WTC11 (cell line): Measurements from ENCODE around the gene ALS2. TPM values are rescaled to one million over a fixed set of nuclear protein-coding genes. Genes with fewer than 3 reads are reported as not detected.

Source experiments
- ATAC-seq: fragments of 200-7000 bp; cut with Tn5 transposase; 2 replicates; pipeline ENCODE4 v1.10.0; 2021; ENCODE audit warnings: mild to moderate bottlenecking, moderate library complexity
- CTCF ChIA-PET: fragments of 300-600 bp; sonication (Branson Sonifier 250); formaldehyde crosslinking; loops from one replicate; lab custom pipeline; 2021; ENCODE audit warnings: antibody characterized with exemption; lab: Charles Lee
- POLR2A ChIA-PET: fragments of 350-600 bp; sonication (Branson Sonifier 250); formaldehyde crosslinking; loops from one replicate; lab custom pipeline; 2021; ENCODE audit warnings: antibody characterized with exemption; lab: Charles Lee
- DNase-seq: peaks from one replicate; pipeline ENCODE4 v3.0.0; 2021; ENCODE audit warnings: low spot score
- H3K27ac Mint-ChIP-seq: 2 replicates; pipeline ENCODE4 v1.8.0; 2021; ENCODE audit warnings: mixed read lengths
- H3K27me3 Mint-ChIP-seq: 2 replicates; pipeline ENCODE4 v1.8.0; 2021; ENCODE audit warnings: low read depth, mild to moderate bottlenecking, moderate library complexity, mixed read lengths
- H3K36me3 Mint-ChIP-seq: 2 replicates; pipeline ENCODE4 v1.8.0; 2021; ENCODE audit warnings: mixed read lengths
- H3K4me1 Mint-ChIP-seq: 2 replicates; pipeline ENCODE4 v1.8.0; 2022; ENCODE audit warnings: mixed read lengths
- H3K4me3 Mint-ChIP-seq: 2 replicates; pipeline ENCODE4 v1.8.0; 2021; ENCODE audit warnings: mild to moderate bottlenecking, moderate library complexity, mixed read lengths
- H3K9me3 Mint-ChIP-seq: 2 replicates; pipeline ENCODE4 v1.8.0; 2021; ENCODE audit warnings: mixed read lengths
- AR ChIP-seq: fragments of 250-450 bp; sonication (Bioruptor Pico); IDR thresholded peaks from 2 replicates; pipeline ENCODE4 v1.9.0; 2021; ENCODE audit warnings: mild to moderate bottlenecking
- ATF1 ChIP-seq: sonication (generic); formaldehyde crosslinking; IDR thresholded peaks from 2 replicates; pipeline ENCODE4 v1.8.1; 2023; ENCODE audit warnings: mild to moderate bottlenecking, moderate library complexity, missing genetic modification reagents
- ESRRA ChIP-seq: sonication (generic); formaldehyde crosslinking; IDR thresholded peaks from 2 replicates; pipeline ENCODE4 v1.8.1; 2022; ENCODE audit warnings: mild to moderate bottlenecking, missing genetic modification reagents, borderline replicate concordance
- GTF2I ChIP-seq: fragments of 250-450 bp; sonication (Bioruptor Pico); conservative IDR thresholded peaks from 2 replicates; pipeline ENCODE4 v1.4.0; 2021; ENCODE audit warnings: mild to moderate bottlenecking
- HMGA2 ChIP-seq: fragments of 250-450 bp; sonication (Bioruptor Pico); IDR thresholded peaks from 2 replicates; pipeline ENCODE4 v1.4.0; 2021; ENCODE audit warnings: mild to moderate bottlenecking, moderate library complexity
- HMGXB4 ChIP-seq: sonication (generic); formaldehyde crosslinking; IDR thresholded peaks from 2 replicates; pipeline ENCODE4 v1.8.1; 2023; ENCODE audit warnings: mild to moderate bottlenecking, moderate library complexity, missing genetic modification reagents
- NFYB ChIP-seq: sonication (generic); formaldehyde crosslinking; conservative IDR thresholded peaks from 2 replicates; pipeline ENCODE4 v1.8.0; 2022; ENCODE audit warnings: low read depth, missing genetic modification reagents
- RELA ChIP-seq: sonication (generic); formaldehyde crosslinking; IDR thresholded peaks from 2 replicates; pipeline ENCODE4 v1.8.1; 2022; ENCODE audit warnings: missing genetic modification reagents, mild to moderate bottlenecking, borderline replicate concordance
- SMAD4 ChIP-seq: sonication (generic); formaldehyde crosslinking; IDR thresholded peaks from 2 replicates; pipeline ENCODE4 v1.8.0; 2022; ENCODE audit warnings: mild to moderate bottlenecking, missing genetic modification reagents
- TCF7 ChIP-seq: sonication (generic); formaldehyde crosslinking; IDR thresholded peaks from 2 replicates; pipeline ENCODE4 v1.8.0; 2022; ENCODE audit warnings: mild to moderate bottlenecking, low read depth, missing genetic modification reagents, moderate library complexity
- TEAD1 ChIP-seq: sonication (generic); formaldehyde crosslinking; IDR thresholded peaks from 2 replicates; pipeline ENCODE4 v1.8.0; 2022; ENCODE audit warnings: mild to moderate bottlenecking, missing genetic modification reagents
- ZNF121 ChIP-seq: sonication (generic); formaldehyde crosslinking; IDR thresholded peaks from 2 replicates; pipeline ENCODE4 v1.8.0; 2023; ENCODE audit warnings: missing genetic modification reagents
- ZNF317 ChIP-seq: sonication (generic); formaldehyde crosslinking; IDR thresholded peaks from 2 replicates; pipeline ENCODE4 v1.8.1; 2023; ENCODE audit warnings: low read depth, mild to moderate bottlenecking, moderate library complexity, missing genetic modification reagents, borderline replicate concordance
- ZNF396 ChIP-seq: fragments of 250-450 bp; sonication (Bioruptor Pico); IDR thresholded peaks from 2 replicates; pipeline ENCODE4 v1.8.0; 2021; ENCODE audit warnings: mild to moderate bottlenecking, moderate library complexity, borderline replicate concordance
- total RNA-seq: library from RNA; stranded (reverse); gene quantifications from 3 replicates; pipeline ENCODE4 v1.2.3, GENCODE V29; 2021
- TF ChIP-seq, protein P1 (sequence below): sonication (generic); formaldehyde crosslinking; IDR thresholded peaks from 2 replicates; pipeline ENCODE4 v1.8.0; 2023; ENCODE audit warnings: mild to moderate bottlenecking, missing genetic modification reagents
- TF ChIP-seq, protein P2 (sequence below): sonication (generic); formaldehyde crosslinking; IDR thresholded peaks from 2 replicates; pipeline ENCODE4 v1.8.0; 2023; ENCODE audit warnings: missing genetic modification reagents, mild to moderate bottlenecking, borderline replicate concordance

Gene ALS2
- total RNA-seq, 1 experiment from 2014 or later = 30.5 TPM

DNA sequence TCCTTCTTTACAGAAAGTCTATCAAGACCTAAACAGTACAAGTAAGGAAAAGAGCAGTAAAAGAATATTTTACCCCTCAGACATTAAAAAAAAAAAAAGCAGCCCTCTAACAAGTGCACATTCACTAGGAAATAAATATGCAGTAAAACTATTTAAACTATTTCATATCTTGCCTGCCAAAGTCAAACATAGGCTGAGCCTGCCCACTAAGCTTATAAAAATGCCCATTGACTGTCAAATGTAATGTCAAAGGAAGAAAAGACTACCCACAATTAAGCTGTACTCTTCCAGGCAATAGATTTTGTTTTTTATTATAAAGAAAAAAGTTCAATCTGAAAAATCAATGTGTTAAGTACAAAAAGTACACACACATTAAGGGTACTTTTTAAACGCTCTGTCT is 11.8 kb downstream of the ALS2 start:
- Mint-ChIP-seq H3K4me1 (peaks cover 22% of the 10 kb centered on the region), H3K27me3 (no peaks in the 10 kb centered on the region), H3K4me3 (no peak overlapping the region), H3K9me3 (peaks cover 3% of the 10 kb centered on the region), H3K36me3 (peaks cover 11% of the 10 kb centered on the region), H3K27ac (no peak overlapping the region)
- DNase-seq (no peak), ATAC-seq (no peak)
- POLR2A ChIA-PET = no interaction called here
- no peak for TF ChIP-seq TCF7 (CRISPR knock-in tag)
- TF ChIP-seq, protein P1, sequence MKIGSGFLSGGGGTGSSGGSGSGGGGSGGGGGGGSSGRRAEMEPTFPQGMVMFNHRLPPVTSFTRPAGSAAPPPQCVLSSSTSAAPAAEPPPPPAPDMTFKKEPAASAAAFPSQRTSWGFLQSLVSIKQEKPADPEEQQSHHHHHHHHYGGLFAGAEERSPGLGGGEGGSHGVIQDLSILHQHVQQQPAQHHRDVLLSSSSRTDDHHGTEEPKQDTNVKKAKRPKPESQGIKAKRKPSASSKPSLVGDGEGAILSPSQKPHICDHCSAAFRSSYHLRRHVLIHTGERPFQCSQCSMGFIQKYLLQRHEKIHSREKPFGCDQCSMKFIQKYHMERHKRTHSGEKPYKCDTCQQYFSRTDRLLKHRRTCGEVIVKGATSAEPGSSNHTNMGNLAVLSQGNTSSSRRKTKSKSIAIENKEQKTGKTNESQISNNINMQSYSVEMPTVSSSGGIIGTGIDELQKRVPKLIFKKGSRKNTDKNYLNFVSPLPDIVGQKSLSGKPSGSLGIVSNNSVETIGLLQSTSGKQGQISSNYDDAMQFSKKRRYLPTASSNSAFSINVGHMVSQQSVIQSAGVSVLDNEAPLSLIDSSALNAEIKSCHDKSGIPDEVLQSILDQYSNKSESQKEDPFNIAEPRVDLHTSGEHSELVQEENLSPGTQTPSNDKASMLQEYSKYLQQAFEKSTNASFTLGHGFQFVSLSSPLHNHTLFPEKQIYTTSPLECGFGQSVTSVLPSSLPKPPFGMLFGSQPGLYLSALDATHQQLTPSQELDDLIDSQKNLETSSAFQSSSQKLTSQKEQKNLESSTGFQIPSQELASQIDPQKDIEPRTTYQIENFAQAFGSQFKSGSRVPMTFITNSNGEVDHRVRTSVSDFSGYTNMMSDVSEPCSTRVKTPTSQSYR = no peak
- TF ChIP-seq AR = no peak
- TF ChIP-seq ZNF121 (CRISPR knock-in tag) = no peak
- no peak for TF ChIP-seq SMAD4 (CRISPR knock-in tag)
- no peak for TF ChIP-seq ZNF396 (CRISPR knock-in tag)
- no peak for TF ChIP-seq ATF1 (CRISPR knock-in tag)
- TF ChIP-seq, protein P2, sequence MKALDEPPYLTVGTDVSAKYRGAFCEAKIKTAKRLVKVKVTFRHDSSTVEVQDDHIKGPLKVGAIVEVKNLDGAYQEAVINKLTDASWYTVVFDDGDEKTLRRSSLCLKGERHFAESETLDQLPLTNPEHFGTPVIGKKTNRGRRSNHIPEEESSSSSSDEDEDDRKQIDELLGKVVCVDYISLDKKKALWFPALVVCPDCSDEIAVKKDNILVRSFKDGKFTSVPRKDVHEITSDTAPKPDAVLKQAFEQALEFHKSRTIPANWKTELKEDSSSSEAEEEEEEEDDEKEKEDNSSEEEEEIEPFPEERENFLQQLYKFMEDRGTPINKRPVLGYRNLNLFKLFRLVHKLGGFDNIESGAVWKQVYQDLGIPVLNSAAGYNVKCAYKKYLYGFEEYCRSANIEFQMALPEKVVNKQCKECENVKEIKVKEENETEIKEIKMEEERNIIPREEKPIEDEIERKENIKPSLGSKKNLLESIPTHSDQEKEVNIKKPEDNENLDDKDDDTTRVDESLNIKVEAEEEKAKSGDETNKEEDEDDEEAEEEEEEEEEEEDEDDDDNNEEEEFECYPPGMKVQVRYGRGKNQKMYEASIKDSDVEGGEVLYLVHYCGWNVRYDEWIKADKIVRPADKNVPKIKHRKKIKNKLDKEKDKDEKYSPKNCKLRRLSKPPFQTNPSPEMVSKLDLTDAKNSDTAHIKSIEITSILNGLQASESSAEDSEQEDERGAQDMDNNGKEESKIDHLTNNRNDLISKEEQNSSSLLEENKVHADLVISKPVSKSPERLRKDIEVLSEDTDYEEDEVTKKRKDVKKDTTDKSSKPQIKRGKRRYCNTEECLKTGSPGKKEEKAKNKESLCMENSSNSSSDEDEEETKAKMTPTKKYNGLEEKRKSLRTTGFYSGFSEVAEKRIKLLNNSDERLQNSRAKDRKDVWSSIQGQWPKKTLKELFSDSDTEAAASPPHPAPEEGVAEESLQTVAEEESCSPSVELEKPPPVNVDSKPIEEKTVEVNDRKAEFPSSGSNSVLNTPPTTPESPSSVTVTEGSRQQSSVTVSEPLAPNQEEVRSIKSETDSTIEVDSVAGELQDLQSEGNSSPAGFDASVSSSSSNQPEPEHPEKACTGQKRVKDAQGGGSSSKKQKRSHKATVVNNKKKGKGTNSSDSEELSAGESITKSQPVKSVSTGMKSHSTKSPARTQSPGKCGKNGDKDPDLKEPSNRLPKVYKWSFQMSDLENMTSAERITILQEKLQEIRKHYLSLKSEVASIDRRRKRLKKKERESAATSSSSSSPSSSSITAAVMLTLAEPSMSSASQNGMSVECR (CRISPR knock-in tag) = no peak
- TF ChIP-seq ZNF317 (CRISPR knock-in tag) = no peak
- no peak for TF ChIP-seq RELA
- no peak for TF ChIP-seq HMGA2 (CRISPR knock-in tag)
- TF ChIP-seq TEAD1 = no peak
- TF ChIP-seq GTF2I = no peak
- no peak for TF ChIP-seq HMGXB4 (CRISPR knock-in tag)
- TF ChIP-seq ESRRA (CRISPR knock-in tag) = no peak
- no peak for TF ChIP-seq NFYB (CRISPR knock-in tag)
- CTCF ChIA-PET = no interaction called here
